A673 (cell line): Measurements from ENCODE around the gene UBE2L3. TPM values are rescaled to one million over a fixed set of nuclear protein-coding genes. Genes with fewer than 3 reads are reported as not detected.
"Not testable (repeated sequence)": the region's sequence is repeated elsewhere in the genome, so short reads cannot be mapped to it uniquely, and the experiment has no call there.

Experiments
- BruUV-seq: library from RNA; stranded (reverse); fragments of 400-500 nt; replicated peaks from 2 replicates; lab custom pipeline; 2021; lab: Mats Ljungman, UMichigan
- CTCF ChIA-PET: fragments of 300-600 bp; sonication (Branson Sonifier 250); formaldehyde crosslinking; loops from one replicate; lab custom pipeline; 2022; ENCODE audit warnings: antibody characterized with exemption; lab: Charles Lee
- POLR2A ChIA-PET: fragments of 300-600 bp; sonication (Branson Sonifier 250); formaldehyde crosslinking; loops from one replicate; lab custom pipeline; 2022; ENCODE audit warnings: antibody characterized with exemption; ENCODE audit not compliant: low non-redundant PET; lab: Charles Lee
- DNase-seq: peaks from one replicate; pipeline ENCODE4 v3.0.0-alpha.2; 2015; ENCODE audit warnings: low spot score
- H3K27ac ChIP-seq: fragments of 200-600 bp; sonication (generic); 2 replicates; pipeline ENCODE4 v1.5.1; 2016; ENCODE audit warnings: mixed run types, low read depth, mild to moderate bottlenecking, mixed read lengths, antibody characterized with exemption, low read length; ENCODE audit not compliant: poor library complexity, severe bottlenecking
- H3K27me3 ChIP-seq: fragments of 200-600 bp; sonication (generic); replicated peaks from 2 replicates; pipeline ENCODE4 v1.6.1; 2017; ENCODE audit warnings: mixed run types, low read depth, mild to moderate bottlenecking, mixed read lengths, antibody characterized with exemption, low read length; ENCODE audit not compliant: insufficient read depth, poor library complexity
- H3K36me3 ChIP-seq: fragments of 200-600 bp; sonication (generic); 2 replicates; pipeline ENCODE4 v1.6.1; 2016; ENCODE audit warnings: mixed run types, mild to moderate bottlenecking, mixed read lengths, antibody characterized with exemption, low read length; ENCODE audit not compliant: insufficient read depth, poor library complexity, severe bottlenecking
- H3K4me1 ChIP-seq: fragments of 200-600 bp; sonication (generic); 2 replicates; pipeline ENCODE4 v1.6.1; 2017; ENCODE audit warnings: mixed run types, mild to moderate bottlenecking, mixed read lengths, antibody characterized with exemption, low read length; ENCODE audit not compliant: insufficient read depth, poor library complexity, severe bottlenecking
- H3K4me3 ChIP-seq: fragments of 200-600 bp; sonication (generic); 2 replicates; pipeline ENCODE4 v1.5.1; 2016; ENCODE audit warnings: low read depth, mixed run types, mild to moderate bottlenecking, mixed read lengths, low read length; ENCODE audit not compliant: poor library complexity, severe bottlenecking
- H3K9me3 ChIP-seq: fragments of 200-600 bp; sonication (generic); 2 replicates; pipeline ENCODE4 v1.6.1; 2016; ENCODE audit warnings: mixed run types, low read depth, mild to moderate bottlenecking, mixed read lengths, antibody characterized with exemption, low read length; ENCODE audit not compliant: poor library complexity, severe bottlenecking
- EZH2 ChIP-seq: fragments of 200-600 bp; sonication (generic); IDR thresholded peaks from 2 replicates; pipeline ENCODE4 v1.6.1; 2017; ENCODE audit warnings: borderline replicate concordance, low read depth, mild to moderate bottlenecking, mixed read lengths, antibody characterized with exemption, low read length; ENCODE audit not compliant: poor library complexity, severe bottlenecking
- intact Hi-C: fragments of 100-400 bp; cut with micrococcal nuclease; formaldehyde crosslinking; loops from one replicate; pipeline ENCODE4 v1.10.0; 2022; ENCODE audit not compliant: unreplicated experiment
- total RNA-seq: library from RNA; stranded (reverse); gene quantifications from 2 replicates; pipeline ENCODE4 v1.2.3, GENCODE V29; 2021
- TF ChIP-seq, protein P1 (sequence below): fragments of 300-800, 200-600 bp; sonication (generic); conservative IDR thresholded peaks from 2 replicates; pipeline ENCODE4 v1.5.1; 2017; ENCODE audit warnings: low read depth, mild to moderate bottlenecking, antibody characterized with exemption, low read length, moderate library complexity, mixed read lengths

UBE2L3 gene
- total RNA-seq, 1 experiment from 2014 or later = 118 TPM

DNA sequence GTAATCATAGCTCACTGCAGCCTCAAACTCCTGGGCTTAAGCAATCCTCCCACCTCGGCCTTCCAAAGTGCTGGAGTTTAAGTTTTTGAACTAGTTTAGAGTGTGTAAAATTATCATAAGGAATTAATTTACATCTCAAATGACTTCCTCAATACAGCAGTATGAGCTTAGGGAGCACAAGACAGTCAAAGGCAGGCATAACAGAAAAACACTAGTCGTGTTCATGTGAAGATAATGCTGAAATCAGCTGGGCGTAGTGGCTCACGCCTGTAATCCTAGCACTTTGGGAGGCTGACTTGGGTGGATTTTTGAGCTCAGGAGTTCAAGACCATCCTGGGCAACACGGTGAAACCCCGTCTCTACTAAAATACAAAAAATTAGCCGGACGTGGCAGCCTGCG, 36.5 kb downstream of the UBE2L3 start:
- ChIA-PET POLR2A (no interaction called here), CTCF (no interaction called here)
- TF ChIP-seq EZH2 = no peak
- TF ChIP-seq, protein P1, sequence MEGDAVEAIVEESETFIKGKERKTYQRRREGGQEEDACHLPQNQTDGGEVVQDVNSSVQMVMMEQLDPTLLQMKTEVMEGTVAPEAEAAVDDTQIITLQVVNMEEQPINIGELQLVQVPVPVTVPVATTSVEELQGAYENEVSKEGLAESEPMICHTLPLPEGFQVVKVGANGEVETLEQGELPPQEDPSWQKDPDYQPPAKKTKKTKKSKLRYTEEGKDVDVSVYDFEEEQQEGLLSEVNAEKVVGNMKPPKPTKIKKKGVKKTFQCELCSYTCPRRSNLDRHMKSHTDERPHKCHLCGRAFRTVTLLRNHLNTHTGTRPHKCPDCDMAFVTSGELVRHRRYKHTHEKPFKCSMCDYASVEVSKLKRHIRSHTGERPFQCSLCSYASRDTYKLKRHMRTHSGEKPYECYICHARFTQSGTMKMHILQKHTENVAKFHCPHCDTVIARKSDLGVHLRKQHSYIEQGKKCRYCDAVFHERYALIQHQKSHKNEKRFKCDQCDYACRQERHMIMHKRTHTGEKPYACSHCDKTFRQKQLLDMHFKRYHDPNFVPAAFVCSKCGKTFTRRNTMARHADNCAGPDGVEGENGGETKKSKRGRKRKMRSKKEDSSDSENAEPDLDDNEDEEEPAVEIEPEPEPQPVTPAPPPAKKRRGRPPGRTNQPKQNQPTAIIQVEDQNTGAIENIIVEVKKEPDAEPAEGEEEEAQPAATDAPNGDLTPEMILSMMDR = no peak
- intact Hi-C loops = no loop called here
- Histone ChIP-seq H3K27me3 (no peaks in the 10 kb centered on the region), H3K36me3 (peaks cover 3% of the 10 kb centered on the region), H3K4me1 (no peaks in the 10 kb centered on the region), H3K4me3 (no peak overlapping the region), H3K27ac (no peak overlapping the region), H3K9me3 (no peaks in the 10 kb centered on the region)
- BruUV-seq = no TSS peak
- DNase-seq = peak; percentile 33

DNA sequence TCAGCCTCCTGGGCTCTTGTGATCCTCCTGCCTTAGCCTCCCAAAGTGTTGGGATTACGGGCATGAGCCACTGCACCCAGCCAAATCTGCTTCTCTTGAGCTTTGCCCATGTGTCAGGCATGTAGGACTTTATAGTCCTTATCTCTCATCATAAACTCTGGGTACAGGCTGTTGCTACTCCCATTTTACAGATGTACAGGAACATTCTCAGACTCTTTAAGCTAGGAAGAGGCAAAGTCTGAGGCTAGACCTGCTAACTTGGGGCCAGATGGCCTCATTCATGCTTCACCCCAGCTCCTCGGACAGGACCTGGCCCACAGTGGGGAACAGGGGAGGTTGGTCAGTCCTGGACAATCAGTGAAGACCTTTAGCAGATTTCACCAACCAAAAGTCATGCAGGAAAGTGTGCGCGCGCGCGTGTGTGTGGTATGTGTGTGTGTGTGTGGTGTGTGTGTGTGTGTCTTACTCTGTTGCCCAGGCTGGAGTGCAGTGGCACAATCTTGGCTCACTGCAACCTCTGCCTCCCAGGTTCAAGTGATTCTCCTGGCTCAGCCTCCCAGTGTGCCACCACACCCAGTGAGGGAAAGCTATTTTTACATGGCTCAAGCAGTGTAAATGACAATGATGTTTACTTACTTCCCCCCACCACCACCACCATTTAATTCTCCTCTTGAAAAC, 38.5 kb downstream of the UBE2L3 start:
- Histone ChIP-seq H3K4me1 (no peaks in the 10 kb centered on the region), H3K27ac (no peak overlapping the region), H3K36me3 (peaks cover 7% of the 10 kb centered on the region), H3K4me3 (no peak overlapping the region), H3K9me3 (no peaks in the 10 kb centered on the region), H3K27me3 (no peaks in the 10 kb centered on the region)
- POLR2A ChIA-PET = no interaction called here
- CTCF ChIA-PET = no interaction called here
- no TSS peak for BruUV-seq
- intact Hi-C loops = no loop called here
- TF ChIP-seq, protein P1 = no peak
- TF ChIP-seq EZH2 = no peak
- DNase-seq = no peak

DNA sequence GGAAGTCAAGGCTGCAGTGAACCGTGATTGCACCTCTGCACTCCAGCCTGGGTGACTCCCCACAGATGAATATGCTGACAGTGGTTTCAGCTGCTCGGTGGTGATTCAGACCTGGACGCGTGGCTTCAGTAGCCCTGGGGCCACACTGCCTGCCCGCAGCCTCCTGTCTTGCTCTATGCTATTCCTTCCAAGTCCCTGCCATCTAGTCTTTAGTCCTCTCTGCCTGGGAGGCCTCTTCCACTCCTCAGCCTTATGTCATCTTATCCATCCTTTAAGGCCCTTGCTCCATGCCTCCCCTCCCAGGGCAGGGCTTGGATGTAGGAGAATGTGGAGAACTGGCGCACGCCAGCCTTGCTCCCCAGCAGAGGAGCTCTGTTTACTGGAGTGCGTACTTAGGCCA, 39.3 kb downstream of the UBE2L3 start:
- POLR2A ChIA-PET = no interaction called here

DNA sequence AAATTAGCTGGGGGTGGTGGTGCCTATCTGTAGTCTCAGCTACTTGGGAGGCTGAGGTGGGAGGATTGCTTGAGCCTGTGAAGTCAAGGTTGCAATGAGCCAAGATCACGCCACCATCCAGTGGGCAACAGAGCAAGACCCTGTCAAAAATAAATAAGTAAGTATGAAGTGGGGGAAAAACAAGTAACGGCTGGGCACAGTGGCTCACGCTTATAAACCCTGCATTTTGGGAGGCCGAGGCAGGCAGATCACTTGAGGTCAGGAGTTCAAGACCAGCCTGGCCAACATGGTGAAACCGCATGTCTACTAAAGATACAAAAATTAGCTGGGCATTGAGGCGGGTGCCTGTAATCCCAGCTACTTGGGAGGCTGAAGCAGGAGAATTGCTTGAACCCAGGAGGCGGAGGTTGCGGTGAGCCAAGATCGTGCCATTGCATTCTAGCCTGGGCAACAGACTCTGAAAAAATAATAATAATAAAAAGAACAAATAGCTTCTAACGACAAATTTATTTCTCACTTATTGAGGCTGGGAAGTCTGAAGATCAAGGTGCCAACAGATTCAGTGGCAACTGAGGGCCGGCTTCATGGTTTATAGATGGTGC, 42.1 kb downstream of the UBE2L3 start:
- H3K4me3 ChIP-seq, intact Hi-C loops, BruUV-seq, H3K27me3 ChIP-seq, DNase-seq, H3K27ac ChIP-seq, H3K9me3 ChIP-seq, H3K4me1 ChIP-seq: not testable (repeated sequence)
- CTCF ChIA-PET = interaction anchor here (0.6 to 1.0 kb wide), 2 partner anchors 19 to 696 kb away, joined by 4 read pairs; no protein-coding TSS in a partner anchor
- POLR2A ChIA-PET = interaction anchor here (0.6 kb wide), 1 partner anchor 11 kb away, joined by 4 read pairs; no protein-coding TSS in a partner anchor
- H3K36me3 ChIP-seq = peaks cover 34% of the 10 kb centered on the region

More for the DNA sequence above, 39.3 kb downstream of the UBE2L3 start:
- TF ChIP-seq EZH2 = no peak
- TF ChIP-seq, protein P1 = no peak
- BruUV-seq = no TSS peak
- Histone ChIP-seq H3K27ac (no peak overlapping the region), H3K4me1 (no peaks in the 10 kb centered on the region), H3K27me3 (no peaks in the 10 kb centered on the region), H3K36me3 (peaks cover 14% of the 10 kb centered on the region), H3K4me3 (no peak overlapping the region), H3K9me3 (no peaks in the 10 kb centered on the region)
- intact Hi-C loops = no loop called here
- CTCF ChIA-PET = no interaction called here
- DNase-seq = no peak
